Muscle of leg (tissue), 11 donors: ENCODE results near the gene RPRML. TPM values are rescaled to one million over a fixed set of nuclear protein-coding genes. Genes with fewer than 3 reads are reported as not detected.

ENCODE experiments used
- DNase-seq: peaks from one replicate; pipeline ENCODE4 v3.0.0; 2013
- H3K27ac ChIP-seq: one replicate; pipeline ENCODE4 v1.5.1; 2013; ENCODE audit warnings: mild to moderate bottlenecking, low read length, control low read depth
- H3K27me3 ChIP-seq: one replicate; pipeline ENCODE4 v1.6.1; 2013; ENCODE audit warnings: low read length; ENCODE audit not compliant: control insufficient read depth, insufficient read depth
- H3K36me3 ChIP-seq: one replicate; pipeline ENCODE4 v1.6.1; 2013; ENCODE audit warnings: low read length; ENCODE audit not compliant: control insufficient read depth, insufficient read depth
- H3K4me1 ChIP-seq: one replicate; pipeline ENCODE4 v1.6.1; 2013; ENCODE audit warnings: low read length; ENCODE audit not compliant: control insufficient read depth, insufficient read depth
- H3K4me3 ChIP-seq: one replicate; pipeline ENCODE4 v1.5.1; 2013; ENCODE audit warnings: low read length, control low read depth
- H3K9me3 ChIP-seq: replicated peaks from 2 replicates; pipeline ENCODE4 v1.6.1; 2013; ENCODE audit warnings: low read depth, low read length; ENCODE audit not compliant: control insufficient read depth
- WGBS: methylation state at CpG from one replicate; pipeline ENCODE4 v1.1.5; 2013; ENCODE audit warnings: missing lambda C conversion rate; ENCODE audit not compliant: insufficient coverage; 5-methylcytosine and 5-hydroxymethylcytosine counted together
- polyA plus RNA-seq, 8 donors: library from polyadenylated mRNA; unstranded; fragments of 120-200 nt; gene quantifications; one replicate each; pipeline versions ENCODE4 v1.2.1 to v1.2.3, GENCODE V29; 2013; ENCODE audit warnings: inconsistent platforms in 1 of 8, low replicate concordance in 1 of 8; ENCODE audit not compliant: insufficient read length in 8 of 8, insufficient read depth in 1 of 8
- total RNA-seq: library from RNA; stranded (reverse); fragments of 120-200 nt; gene quantifications from one replicate; pipeline ENCODE4 v1.2.4, GENCODE V29; 2013

RPRML gene
- total and polyA plus RNA-seq, 9 donors, result 0.09 to 0.46 (median 0.30) TPM; not detected in 1

- no peak overlapping the region for H3K4me3 ChIP-seq
- WGBS, result 95% methylated on average over 3 of the region's 5 CpGs
- peaks cover 10% of the 10 kb centered on the region for H3K27me3 ChIP-seq
- no peak for DNase-seq
- no peaks in the 10 kb centered on the region for H3K9me3 ChIP-seq
- H3K4me1 ChIP-seq, result peaks cover 16% of the 10 kb centered on the region
- no peaks in the 10 kb centered on the region for H3K36me3 ChIP-seq
- no peak overlapping the region for H3K27ac ChIP-seq
These were observed 30.5 kb downstream of the RPRML start for GRCh38 chr17:46948544-46948943.

- whole genome bisulfite sequencing, result no CpG with 5 or more reads among the region's 3 CpGs
- H3K27ac ChIP-seq, result no peak overlapping the region
These were observed 31.8 kb downstream of the RPRML start for GRCh38 chr17:46947216-46947615.

GRCh38 chr17:46944931-46945330 is 34.1 kb downstream of the RPRML start:
- H3K4me1 ChIP-seq, result peaks cover 13% of the 10 kb centered on the region
- no peak overlapping the region for H3K4me3 ChIP-seq
- DNase-seq, result no peak
- peaks cover 2% of the 10 kb centered on the region for H3K27me3 ChIP-seq
- H3K36me3 ChIP-seq, result peaks cover 19% of the 10 kb centered on the region
- no peak overlapping the region for H3K27ac ChIP-seq
- WGBS, result 42% methylated on average over 10 of the region's 10 CpGs
- no peaks in the 10 kb centered on the region for H3K9me3 ChIP-seq

More at GRCh38 chr17:46947216-46947615, 31.8 kb downstream of the RPRML start:
- no peak overlapping the region for H3K4me3 ChIP-seq
- peaks cover 19% of the 10 kb centered on the region for H3K4me1 ChIP-seq
- H3K36me3 ChIP-seq, result peaks cover 1% of the 10 kb centered on the region
- DNase-seq, result no peak
- no peaks in the 10 kb centered on the region for H3K9me3 ChIP-seq
- H3K27me3 ChIP-seq, result peaks cover 12% of the 10 kb centered on the region

- 27% methylated on average over 21 of the region's 21 CpGs for WGBS
- no peak overlapping the region for H3K4me3 ChIP-seq
- no peak overlapping the region for H3K27ac ChIP-seq
- peaks cover 31% of the 10 kb centered on the region for H3K36me3 ChIP-seq
- no peaks in the 10 kb centered on the region for H3K9me3 ChIP-seq
- H3K27me3 ChIP-seq, result peaks cover 2% of the 10 kb centered on the region
- H3K4me1 ChIP-seq, result peaks cover 13% of the 10 kb centered on the region
- peak; percentile 29 for DNase-seq
These were observed 35.3 kb downstream of the RPRML start for GRCh38 chr17:46943501-46944393.

GRCh38 chr17:46943218-46943500 is 35.9 kb downstream of the RPRML start:
- Histone ChIP-seq H3K4me1 (peaks cover 13% of the 10 kb centered on the region), H3K4me3 (no peak overlapping the region), H3K36me3 (peaks cover 37% of the 10 kb centered on the region), H3K27me3 (peaks cover 2% of the 10 kb centered on the region), H3K27ac (no peak overlapping the region), H3K9me3 (no peaks in the 10 kb centered on the region)
- 52% methylated on average over 2 of the region's 2 CpGs for WGBS
- DNase-seq, result no peak

- Histone ChIP-seq H3K27me3 (peaks cover 2% of the 10 kb centered on the region), H3K9me3 (no peaks in the 10 kb centered on the region), H3K36me3 (peaks cover 37% of the 10 kb centered on the region), H3K27ac (no peak overlapping the region), H3K4me3 (no peak overlapping the region), H3K4me1 (peaks cover 13% of the 10 kb centered on the region)
- 48% methylated on average over 7 of the region's 10 CpGs for WGBS
- DNase-seq, result peak; percentile 68
These were observed 36.4 kb downstream of the RPRML start for GRCh38 chr17:46942441-46943217.

GRCh38 chr17:46940692-46941404 is 38.2 kb downstream of the RPRML start:
- Histone ChIP-seq H3K9me3 (no peaks in the 10 kb centered on the region), H3K4me3 (no peak overlapping the region), H3K36me3 (peaks cover 52% of the 10 kb centered on the region), H3K27ac (no peak overlapping the region), H3K27me3 (peaks cover 2% of the 10 kb centered on the region), H3K4me1 (peaks cover 11% of the 10 kb centered on the region)
- WGBS, result 15% methylated on average over 3 of the region's 7 CpGs
- DNase-seq, result peak; percentile 82

GRCh38 chr17:46935658-46936266 is 43.3 kb downstream of the RPRML start:
- Histone ChIP-seq H3K4me3 (no peak overlapping the region), H3K36me3 (peaks cover 90% of the 10 kb centered on the region), H3K27me3 (no peaks in the 10 kb centered on the region), H3K9me3 (no peaks in the 10 kb centered on the region), H3K27ac (no peak overlapping the region), H3K4me1 (no peaks in the 10 kb centered on the region)
- WGBS, result 73% methylated on average over 4 of the region's 7 CpGs
- no peak for DNase-seq

GRCh38 chr17:46931596-46931995 is 47.5 kb downstream of the RPRML start:
- Histone ChIP-seq H3K9me3 (no peaks in the 10 kb centered on the region), H3K4me3 (no peak overlapping the region), H3K27ac (no peak overlapping the region), H3K4me1 (no peaks in the 10 kb centered on the region), H3K36me3 (peaks cover 68% of the 10 kb centered on the region), H3K27me3 (no peaks in the 10 kb centered on the region)
- no peak for DNase-seq
- no CpG with 5 or more reads among the region's 4 CpGs for WGBS
